A673 (cell line): ENCODE results near the gene VWA5B1.

Experiments
- EZH2 ChIP-seq: fragments of 200-600 bp; sonication (generic); IDR thresholded peaks from 2 replicates; pipeline ENCODE4 v1.6.1; 2017; ENCODE audit warnings: borderline replicate concordance, low read depth, mild to moderate bottlenecking, mixed read lengths, antibody characterized with exemption, low read length; ENCODE audit not compliant: poor library complexity, severe bottlenecking
- TF ChIP-seq, protein P1 (sequence below): fragments of 300-800, 200-600 bp; sonication (generic); conservative IDR thresholded peaks from 2 replicates; pipeline ENCODE4 v1.5.1; 2017; ENCODE audit warnings: low read depth, mild to moderate bottlenecking, antibody characterized with exemption, low read length, moderate library complexity, mixed read lengths

DNA sequence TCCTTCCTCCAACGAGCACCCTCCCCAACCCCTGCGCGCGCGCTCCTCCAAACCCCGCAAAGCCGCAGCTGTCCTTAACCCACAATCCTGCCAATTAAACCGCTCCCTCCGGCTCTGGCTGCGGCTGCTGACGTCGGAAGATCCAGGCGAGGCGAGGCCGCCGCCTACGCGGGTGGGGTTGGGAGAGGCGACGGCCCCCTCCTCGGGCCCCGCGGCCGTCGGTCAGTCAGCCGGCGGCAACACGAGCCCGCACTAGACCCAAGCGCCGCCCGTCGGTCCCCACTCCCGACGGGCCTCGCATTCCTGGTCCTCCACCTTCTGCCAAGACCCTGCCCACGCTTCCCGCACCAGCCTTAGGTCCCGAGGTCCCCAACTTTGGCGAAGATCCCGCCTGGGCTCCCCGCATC is 75.4 kb downstream of the VWA5B1 start:
- TF ChIP-seq, protein P1, sequence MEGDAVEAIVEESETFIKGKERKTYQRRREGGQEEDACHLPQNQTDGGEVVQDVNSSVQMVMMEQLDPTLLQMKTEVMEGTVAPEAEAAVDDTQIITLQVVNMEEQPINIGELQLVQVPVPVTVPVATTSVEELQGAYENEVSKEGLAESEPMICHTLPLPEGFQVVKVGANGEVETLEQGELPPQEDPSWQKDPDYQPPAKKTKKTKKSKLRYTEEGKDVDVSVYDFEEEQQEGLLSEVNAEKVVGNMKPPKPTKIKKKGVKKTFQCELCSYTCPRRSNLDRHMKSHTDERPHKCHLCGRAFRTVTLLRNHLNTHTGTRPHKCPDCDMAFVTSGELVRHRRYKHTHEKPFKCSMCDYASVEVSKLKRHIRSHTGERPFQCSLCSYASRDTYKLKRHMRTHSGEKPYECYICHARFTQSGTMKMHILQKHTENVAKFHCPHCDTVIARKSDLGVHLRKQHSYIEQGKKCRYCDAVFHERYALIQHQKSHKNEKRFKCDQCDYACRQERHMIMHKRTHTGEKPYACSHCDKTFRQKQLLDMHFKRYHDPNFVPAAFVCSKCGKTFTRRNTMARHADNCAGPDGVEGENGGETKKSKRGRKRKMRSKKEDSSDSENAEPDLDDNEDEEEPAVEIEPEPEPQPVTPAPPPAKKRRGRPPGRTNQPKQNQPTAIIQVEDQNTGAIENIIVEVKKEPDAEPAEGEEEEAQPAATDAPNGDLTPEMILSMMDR, result no peak
- no peak for TF ChIP-seq EZH2
